Left lung (tissue), 10 donors: Measurements from ENCODE around the gene SMIM29. TPM values are rescaled to one million over a fixed set of nuclear protein-coding genes. Genes with fewer than 3 reads are reported as not detected.

Experiments
- ATAC-seq: fragments of 200-7000 bp; cut with Tn5 transposase; one replicate; pipeline ENCODE4 v1.9.1; 2020; ENCODE audit warnings: moderate library complexity
- DNase-seq, 4 donors: peaks; one replicate each; pipeline ENCODE4 v3.0.0-alpha.2; 2013 to 2020
- H3K27ac ChIP-seq, 2 donors: fragments of 200-600 bp; sonication (generic) in 1 of 2; one replicate each; pipeline versions ENCODE4 v1.5.0 to v1.8.0; 2020 to 2021
- H3K27me3 ChIP-seq, 2 donors: fragments of 200-600 bp; sonication (generic) in 1 of 2; one replicate each; pipeline versions ENCODE4 v1.5.0 to v1.8.0; 2020 to 2021
- H3K36me3 ChIP-seq, 2 donors: fragments of 200-600 bp; sonication (generic) in 1 of 2; one replicate each; pipeline versions ENCODE4 v1.5.0 to v1.8.0; 2020 to 2021
- H3K4me1 ChIP-seq, 2 donors: fragments of 200-600 bp; one replicate each; pipeline ENCODE4 v1.8.0; 2021
- H3K4me3 ChIP-seq, 2 donors: fragments of 200-600 bp; sonication (generic) in 1 of 2; one replicate each; pipeline versions ENCODE4 v1.5.0 to v1.8.0; 2020 to 2021; ENCODE audit warnings: mild to moderate bottlenecking in 1 of 2
- H3K9me3 ChIP-seq, 2 donors: fragments of 200-600 bp; sonication (generic) in 1 of 2; one replicate each; pipeline versions ENCODE4 v1.5.0 to v1.8.0; 2020 to 2021
- CTCF ChIP-seq, 2 donors: fragments of 200-600 bp; sonication (generic) in 1 of 2; IDR thresholded peaks; one replicate each; pipeline versions ENCODE4 v1.5.0 to v1.8.0; 2021; ENCODE audit warnings: antibody characterized with exemption in 2 of 2
- intact Hi-C, 2 donors: fragments of 100-400 bp; cut with DNase I; formaldehyde crosslinking; loops; one replicate each; pipeline versions ENCODE4 v1.11.2 to v1.14.2; 2022
- polyA plus RNA-seq, 6 donors: library from polyadenylated mRNA; unstranded; fragments of 120-200 nt; gene quantifications; one replicate each; pipeline ENCODE4 v1.2.1, GENCODE V29; 2013; ENCODE audit not compliant: insufficient read length in 6 of 6
- total RNA-seq, 2 donors: library from RNA; stranded (reverse); fragmentation: NEBNext Ultra II Directional; extraction: Animal tissue kit (Norgen Biotek cat#: 25700); gene quantifications; one replicate each; pipeline ENCODE4 v1.2.1, GENCODE V29; 2021
- donor health status: DM: no; HTN: yes; CAD: no.
- donor health status: DM: no; HTN: no; CAD: no.

SMIM29 gene
- total and polyA plus RNA-seq, 8 donors, result 11.0 to 38.9 (median 13.4) TPM

GRCh38 chr6:34205916-34206315 lies 42.9 kb downstream of the SMIM29 start:
- DNase-seq, result no peak
- no peaks in the 10 kb centered on the region for H3K36me3 ChIP-seq
- no peaks in the 10 kb centered on the region for H3K4me1 ChIP-seq
- no peak overlapping the region for H3K27ac ChIP-seq
- H3K9me3 ChIP-seq, result no peaks in the 10 kb centered on the region
- no peak for TF ChIP-seq CTCF (IDR thresholded peaks at IDR 0.05)
- H3K27me3 ChIP-seq, result no peaks in the 10 kb centered on the region
- intact Hi-C loops, result no loop called here
- H3K4me3 ChIP-seq, result no peak overlapping the region
- no peak for ATAC-seq

GRCh38 chr6:34205466-34205865 lies 43.3 kb downstream of the SMIM29 start:
- Histone ChIP-seq H3K4me3 (no peak overlapping the region), H3K4me1 (no peaks in the 10 kb centered on the region), H3K36me3 (no peaks in the 10 kb centered on the region), H3K9me3 (no peaks in the 10 kb centered on the region), H3K27me3 (no peaks in the 10 kb centered on the region), H3K27ac (no peak overlapping the region)
- no peak for TF ChIP-seq CTCF (IDR thresholded peaks at IDR 0.05)
- no peak for ATAC-seq
- intact Hi-C loops, result no loop called here
- no peak for DNase-seq

- Histone ChIP-seq H3K4me1 (no peaks in the 10 kb centered on the region), H3K27ac (no peak overlapping the region), H3K4me3 (no peak overlapping the region), H3K36me3 (no peaks in the 10 kb centered on the region), H3K9me3 (no peaks in the 10 kb centered on the region), H3K27me3 (no peaks in the 10 kb centered on the region)
- DNase-seq, result no peak
- intact Hi-C loops, result no loop called here
- TF ChIP-seq CTCF (IDR thresholded peaks at IDR 0.05), result no peak
- no peak for ATAC-seq
These were observed 44.1 kb downstream of the SMIM29 start for GRCh38 chr6:34204693-34205092.

GRCh38 chr6:34202329-34203201 lies 46.2 kb downstream of the SMIM29 start:
- intact Hi-C loops, result no loop called here
- Histone ChIP-seq H3K9me3 (no peaks in the 10 kb centered on the region), H3K4me1 (no peaks in the 10 kb centered on the region), H3K27ac (no peak overlapping the region), H3K36me3 (no peaks in the 10 kb centered on the region), H3K4me3 (no peak overlapping the region), H3K27me3 (peaks cover 0 to 5% of the 10 kb centered on the region in 2 donors)
- no peak for TF ChIP-seq CTCF (IDR thresholded peaks at IDR 0.05)
- ATAC-seq (no peak), DNase-seq (no peak)

- no peak for TF ChIP-seq CTCF (IDR thresholded peaks at IDR 0.05)
- H3K27ac ChIP-seq, result no peak overlapping the region
- peaks cover 0 to 3% of the 10 kb centered on the region in 2 donors for H3K4me1 ChIP-seq
- peaks cover 0 to 10% of the 10 kb centered on the region in 2 donors for H3K27me3 ChIP-seq
- no peak for ATAC-seq
- no peak for DNase-seq
- intact Hi-C loops, result no loop called here
- H3K4me3 ChIP-seq, result no peak overlapping the region
- no peaks in the 10 kb centered on the region for H3K36me3 ChIP-seq
- no peaks in the 10 kb centered on the region for H3K9me3 ChIP-seq
These were observed 47.2 kb downstream of the SMIM29 start for GRCh38 chr6:34201455-34202107.
